Prostate gland (tissue), 2 donors: ENCODE measurements around the gene ADCY1.

Experiments used
- CTCF ChIP-seq, 4 experiments: fragments of 200-600 bp in 2 of 4; fragments of 450-650 bp in 2 of 4; sonication (generic) in 2 of 4; IDR thresholded peaks; 1 replicate in 3 of 4; 2 replicates in 1 of 4; pipeline ENCODE4 v1.5.1; 2016 to 2019; ENCODE audit warnings: antibody characterized with exemption in 4 of 4, mild to moderate bottlenecking in 2 of 4, moderate library complexity in 2 of 4
- POLR2A ChIP-seq: fragments of 450-650 bp; IDR thresholded peaks from one replicate; pipeline ENCODE4 v1.6.1; 2016; ENCODE audit warnings: antibody characterized with exemption, mild to moderate bottlenecking

- TF ChIP-seq CTCF (IDR thresholded peaks at IDR 0.05) (no peak), POLR2A (no peak)
Observed at GRCh38 chr7:45591101-45591906, 17.1 kb downstream of the ADCY1 start.
